Measurements from ENCODE around the gene VPS18.

The VPS18 gene

GRCh38 chr15:40900256-40901052 lies 6.2 kb downstream of the VPS18 start:
- no peak for DNase-seq (ENCODE audit: low spot score)

DNA sequence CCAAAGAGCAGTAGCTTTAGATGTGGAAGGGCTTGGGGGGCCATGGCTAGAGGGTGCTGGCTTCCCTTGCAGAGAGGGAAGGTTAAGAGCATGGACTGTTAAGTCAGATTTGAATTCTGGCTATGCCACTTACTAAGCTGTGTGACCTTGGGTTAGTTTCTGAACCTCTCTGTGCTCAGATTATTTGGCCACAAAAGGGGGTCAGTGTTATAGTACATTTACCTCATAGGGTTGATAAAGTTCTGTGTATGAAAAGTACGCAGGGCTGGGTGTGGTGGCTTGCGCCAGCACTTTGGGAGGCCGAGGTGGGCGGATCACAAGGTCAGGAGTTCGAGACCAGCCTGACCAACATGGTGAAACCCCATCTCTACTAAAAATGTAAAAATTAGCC lies 6.8 kb downstream of the VPS18 start:
- DNase-seq (ENCODE audit: low spot score): no peak

DNA sequence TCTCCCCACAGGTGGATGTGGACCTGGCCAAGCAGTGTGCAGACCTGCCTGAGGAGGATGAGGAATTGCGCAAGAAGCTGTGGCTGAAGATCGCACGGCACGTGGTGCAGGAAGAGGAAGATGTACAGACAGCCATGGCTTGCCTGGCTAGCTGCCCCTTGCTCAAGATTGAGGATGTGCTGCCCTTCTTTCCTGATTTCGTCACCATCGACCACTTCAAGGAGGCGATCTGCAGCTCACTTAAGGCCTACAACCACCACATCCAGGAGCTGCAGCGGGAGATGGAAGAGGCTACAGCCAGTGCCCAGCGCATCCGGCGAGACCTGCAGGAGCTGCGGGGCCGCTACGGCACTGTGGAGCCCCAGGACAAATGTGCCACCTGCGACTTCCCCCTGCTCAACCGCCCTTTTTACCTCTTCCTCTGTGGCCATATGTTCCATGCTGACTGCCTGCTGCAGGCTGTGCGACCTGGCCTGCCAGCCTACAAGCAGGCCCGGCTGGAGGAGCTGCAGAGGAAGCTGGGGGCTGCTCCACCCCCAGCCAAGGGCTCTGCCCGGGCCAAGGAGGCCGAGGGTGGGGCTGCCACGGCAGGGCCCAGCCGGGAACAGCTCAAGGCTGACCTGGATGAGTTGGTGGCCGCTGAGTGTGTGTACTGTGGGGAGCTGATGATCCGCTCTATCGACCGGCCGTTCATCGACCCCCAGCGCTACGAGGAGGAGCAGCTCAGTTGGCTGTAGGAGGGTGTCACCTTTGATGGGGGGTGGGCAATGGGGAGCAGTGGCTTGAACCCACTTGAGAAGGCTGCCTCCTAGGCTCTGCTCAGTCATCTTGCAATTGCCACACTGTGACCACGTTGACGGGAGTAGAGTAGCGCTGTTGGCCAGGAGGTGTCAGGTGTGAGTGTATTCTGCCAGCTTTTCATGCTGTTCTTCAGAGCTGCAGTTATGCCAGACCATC lies 8.6 kb downstream of the VPS18 start:
- no peak for DNase-seq (ENCODE audit: low spot score)

DNA sequence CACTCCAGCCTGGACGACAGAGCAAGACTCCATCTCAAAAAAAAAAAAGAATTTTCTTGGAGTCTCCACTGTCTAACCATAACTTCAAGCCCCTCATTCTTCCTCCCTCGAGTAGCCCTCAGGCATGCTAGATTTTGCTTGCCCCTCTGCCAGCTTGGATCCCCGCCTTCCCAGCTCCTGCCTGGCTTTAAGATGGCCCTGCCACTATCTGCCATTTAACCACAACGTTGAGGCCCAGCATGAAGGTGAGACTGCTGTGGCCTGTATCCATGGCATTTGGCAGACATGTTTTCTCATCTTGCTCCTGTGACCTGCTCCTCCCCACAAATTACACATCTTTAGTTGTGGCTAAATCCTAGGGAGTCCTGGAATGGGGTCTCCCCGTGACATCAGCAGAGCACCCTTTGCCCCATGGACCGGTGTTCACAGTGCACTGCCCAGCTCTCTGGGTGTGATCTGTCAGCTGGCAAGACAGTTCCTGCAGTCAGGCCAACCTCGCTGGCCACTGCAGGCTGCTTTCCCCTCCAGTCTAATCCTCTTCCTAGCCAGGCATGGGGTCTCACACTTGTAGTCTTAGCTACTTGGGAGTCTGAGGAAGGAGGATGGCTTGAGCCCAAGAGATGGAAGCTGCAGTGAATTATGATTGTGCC lies 10.4 kb downstream of the VPS18 start:
- no peak for DNase-seq (ENCODE audit: low spot score)

GRCh38 chr15:40906091-40906990 lies 12.1 kb downstream of the VPS18 start:
- peak; percentile 94 for DNase-seq (ENCODE audit: low spot score)

GRCh38 chr15:40906991-40907802 lies 12.9 kb downstream of the VPS18 start:
- DNase-seq (ENCODE audit: low spot score): peak; percentile 63

DNA sequence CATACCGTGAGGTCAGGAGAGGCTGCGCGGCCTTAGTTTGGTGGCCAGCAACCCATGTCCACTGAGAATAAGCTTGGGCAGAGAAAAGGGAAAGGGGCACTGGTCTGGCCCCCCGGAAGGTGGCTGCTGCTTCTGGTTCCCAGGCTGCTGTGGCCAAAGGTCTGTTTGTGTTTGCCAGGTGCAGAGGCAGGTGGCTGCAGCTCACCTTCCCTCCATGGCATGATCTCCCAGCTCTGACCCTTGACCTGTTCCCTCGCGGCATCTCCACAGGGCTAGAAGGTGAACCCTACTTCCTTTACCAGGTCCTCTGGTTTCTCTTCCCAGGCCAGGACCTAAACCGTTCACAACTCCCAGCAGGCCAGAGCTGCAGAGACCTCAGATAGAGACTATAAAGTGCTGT lies 13.8 kb downstream of the VPS18 start:
- DNase-seq (ENCODE audit: low spot score): no peak

- no peak for DNase-seq (ENCODE audit: low spot score)
Observed at GRCh38 chr15:40909662-40910630, 15.7 kb downstream of the VPS18 start.

DNA sequence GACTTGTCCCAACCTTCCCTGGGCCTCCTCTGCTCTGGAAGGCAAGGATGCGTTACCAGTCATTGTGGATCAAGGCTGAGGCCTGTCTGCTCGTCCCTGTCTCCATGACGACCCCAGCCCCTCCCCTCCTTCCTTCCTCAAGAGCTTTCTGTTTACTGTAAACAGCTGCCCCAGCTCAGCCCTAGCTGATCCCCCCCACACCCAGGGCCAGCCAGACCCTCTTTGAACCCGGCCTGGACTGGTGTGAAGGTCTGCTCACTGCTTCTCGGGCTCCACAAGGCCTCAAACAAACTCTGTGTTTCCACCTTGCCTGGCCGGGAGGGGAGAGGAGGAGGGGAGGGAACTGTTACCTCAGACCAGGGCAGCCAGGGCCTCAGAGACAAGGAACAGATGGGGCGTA lies 16.9 kb downstream of the VPS18 start:
- DNase-seq (ENCODE audit: low spot score): no peak

- no peak for DNase-seq (ENCODE audit: low spot score)
Observed at GRCh38 chr15:40911693-40912092, 17.4 kb downstream of the VPS18 start.

GRCh38 chr15:40912478-40912877 lies 18.2 kb downstream of the VPS18 start:
- no peak for DNase-seq (ENCODE audit: low spot score)

GRCh38 chr15:40914013-40914412 lies 19.8 kb downstream of the VPS18 start:
- no peak for DNase-seq (ENCODE audit: low spot score)

DNA sequence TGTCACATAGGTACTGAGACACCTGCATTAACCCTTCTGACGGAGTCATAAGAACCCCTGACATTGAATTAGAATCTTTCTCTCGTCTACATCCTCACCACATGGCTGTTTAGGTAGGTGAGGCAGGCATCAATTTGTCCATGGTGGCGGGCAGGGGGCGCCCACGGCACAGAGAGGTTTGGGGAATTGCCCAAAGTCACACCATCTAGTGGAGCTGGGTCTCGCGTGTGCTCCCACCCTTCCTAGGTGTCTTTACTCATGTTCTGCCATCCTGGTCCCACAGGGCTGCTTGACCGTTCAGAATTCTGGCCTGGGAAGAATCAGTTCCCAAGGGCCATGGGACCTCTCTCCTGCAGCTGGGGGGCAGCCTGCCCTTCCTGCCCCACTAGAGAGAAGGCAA lies 20.2 kb downstream of the VPS18 start:
- DNase-seq (ENCODE audit: low spot score): no peak

DNA sequence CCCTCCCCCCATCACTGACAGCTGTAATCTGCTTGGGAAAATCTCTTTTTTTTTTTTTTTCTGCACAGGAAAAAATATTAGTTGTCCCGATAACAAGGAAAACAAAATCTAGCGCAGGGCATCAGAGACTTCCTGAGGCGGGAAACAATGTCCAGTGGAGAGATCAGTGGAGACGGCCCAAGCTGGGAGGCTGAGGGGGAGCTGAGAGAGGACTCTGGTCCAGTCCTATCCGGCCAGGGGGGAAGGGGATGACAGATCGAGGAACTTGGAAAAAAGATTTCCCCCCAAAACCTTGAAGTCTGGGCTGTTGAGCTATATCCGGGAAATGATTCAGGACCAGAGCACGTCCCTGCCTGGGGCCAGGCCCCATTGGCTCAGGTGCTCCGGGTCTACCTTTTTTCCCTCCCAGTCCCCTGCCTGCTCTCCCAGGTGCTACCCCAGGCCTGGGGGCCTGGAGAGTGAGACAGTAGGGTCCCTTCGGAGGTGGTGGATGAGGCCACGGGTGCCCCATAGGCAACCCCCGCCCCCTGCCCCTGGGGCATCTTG lies 20.9 kb downstream of the VPS18 start:
- DNase-seq (ENCODE audit: low spot score): no peak

DNA sequence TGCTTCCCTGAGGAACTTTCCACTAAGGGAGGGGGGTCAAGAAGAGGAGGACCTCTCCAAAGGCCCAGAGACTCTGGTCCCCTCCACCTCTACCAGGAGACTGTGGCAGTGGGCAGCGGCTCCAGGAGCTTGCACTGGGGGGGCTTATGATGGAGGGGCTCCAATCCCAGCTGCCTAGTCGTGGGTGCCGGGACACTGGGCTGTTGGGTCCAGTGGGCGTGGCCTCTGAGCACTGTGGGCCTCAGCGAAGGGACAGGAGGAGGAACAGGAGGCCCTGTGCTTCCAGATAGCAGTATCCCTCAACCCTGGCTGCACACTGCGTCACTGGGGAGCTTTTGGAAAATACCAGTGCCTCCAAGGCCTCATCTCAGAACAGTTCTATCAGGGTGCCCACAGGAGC lies 21.4 kb downstream of the VPS18 start:
- no peak for DNase-seq (ENCODE audit: low spot score)

- no peak for DNase-seq (ENCODE audit: low spot score)
Observed at GRCh38 chr15:40917585-40917984, 23.3 kb downstream of the VPS18 start.

DNA sequence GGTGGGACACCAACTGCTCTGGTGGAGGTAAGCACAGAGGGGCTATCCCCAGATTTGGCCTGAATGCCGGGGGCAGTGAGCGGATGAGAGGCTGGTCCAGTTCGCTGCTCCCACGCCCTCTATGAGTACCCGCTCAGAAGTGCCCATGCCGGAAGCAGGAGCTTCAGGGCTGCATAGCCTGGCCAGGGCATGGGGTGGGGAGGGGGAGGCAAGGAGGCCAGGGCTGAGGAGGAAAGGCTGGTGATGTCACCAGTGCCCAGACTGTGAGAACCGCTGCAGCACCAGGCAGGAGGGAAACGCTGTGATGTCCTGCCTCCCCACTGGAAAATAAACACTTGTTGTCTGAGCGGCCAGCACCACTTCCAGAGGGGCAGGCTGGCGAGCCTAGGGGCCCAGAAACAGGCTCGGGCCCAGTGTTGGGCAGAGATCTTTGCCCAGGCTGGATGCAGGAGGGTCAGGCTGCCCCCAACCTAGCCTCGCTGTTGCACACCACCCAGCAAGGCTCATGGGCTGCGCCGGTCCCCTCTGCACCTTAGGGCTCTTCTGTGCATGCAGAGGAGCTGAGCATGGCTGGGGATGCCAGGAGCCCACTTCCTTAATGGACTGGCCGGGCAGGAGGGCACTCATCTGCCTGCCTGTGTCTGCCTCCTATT lies 24.0 kb downstream of the VPS18 start:
- no peak for DNase-seq (ENCODE audit: low spot score)

GRCh38 chr15:40918799-40919392 lies 24.6 kb downstream of the VPS18 start:
- DNase-seq (ENCODE audit: low spot score): no peak

Measured in D341Med (cell line).